GM23338 (cell line): ENCODE results near the gene ANKRD63. TPM values are rescaled to one million over a fixed set of nuclear protein-coding genes. Genes with fewer than 3 reads are reported as not detected.

Source experiments
- ATAC-seq: fragments of 200-7000 bp; cut with Tn5 transposase; 3 replicates; pipeline ENCODE4 v1.9.1; 2020
- DNase-seq: peaks from one replicate; pipeline ENCODE4 v3.0.0-alpha.2; 2015; ENCODE audit warnings: low spot score
- H2AFZ ChIP-seq: fragments of 200-600 bp; sonication (generic); 2 replicates; pipeline ENCODE4 v1.8.0; 2016; ENCODE audit warnings: antibody characterized with exemption, mild to moderate bottlenecking, moderate library complexity
- H3F3A ChIP-seq: fragments of 200-600 bp; sonication (generic); replicated peaks from 2 replicates; pipeline ENCODE4 v1.8.0; 2017; ENCODE audit warnings: antibody characterized with exemption, mixed run types, low read depth
- H3K27ac ChIP-seq: fragments of 200-600 bp; sonication (generic); 2 replicates; pipeline ENCODE4 v1.6.1; 2016; ENCODE audit warnings: low read depth
- H3K27me3 ChIP-seq: fragments of 200-600 bp; sonication (generic); 2 replicates; pipeline ENCODE4 v1.8.0; 2016; ENCODE audit warnings: mild to moderate bottlenecking, mixed run types, moderate library complexity; ENCODE audit not compliant: insufficient read depth
- H3K36me3 ChIP-seq: fragments of 200-600 bp; sonication (generic); 2 replicates; pipeline ENCODE4 v1.8.0; 2016; ENCODE audit warnings: mild to moderate bottlenecking; ENCODE audit not compliant: insufficient read depth
- H3K4me1 ChIP-seq: fragments of 200-600 bp; sonication (generic); 2 replicates; pipeline ENCODE4 v1.8.0; 2016; ENCODE audit warnings: mild to moderate bottlenecking, moderate library complexity; ENCODE audit not compliant: insufficient read depth
- H3K4me2 ChIP-seq: fragments of 200-600 bp; sonication (generic); 2 replicates; pipeline ENCODE4 v1.7.1; 2017; ENCODE audit warnings: mixed run types
- H3K4me3 ChIP-seq: fragments of 200-600 bp; sonication (generic); 2 replicates; pipeline ENCODE4 v1.6.1; 2016; ENCODE audit warnings: mixed run types
- H3K79me2 ChIP-seq: fragments of 200-600 bp; sonication (generic); replicated peaks from 2 replicates; pipeline ENCODE4 v1.8.0; 2017; ENCODE audit warnings: mild to moderate bottlenecking; ENCODE audit not compliant: insufficient read depth
- H3K9me2 ChIP-seq: fragments of 200-600 bp; sonication (generic); 2 replicates; pipeline ENCODE4 v1.8.0; 2017; ENCODE audit not compliant: insufficient read depth
- H4K20me1 ChIP-seq: fragments of 200-600 bp; sonication (generic); replicated peaks from 2 replicates; pipeline ENCODE4 v1.8.0; 2017; ENCODE audit warnings: mild to moderate bottlenecking; ENCODE audit not compliant: insufficient read depth
- H3K27ac Mint-ChIP-seq: 2 replicates; pipeline ENCODE4 v1.8.0; 2020; ENCODE audit warnings: inconsistent platforms, mild to moderate bottlenecking, moderate library complexity, mixed read lengths
- H3K27me3 Mint-ChIP-seq: 3 replicates; pipeline ENCODE4 v1.8.0; 2022; ENCODE audit warnings: low read depth, mild to moderate bottlenecking, moderate library complexity, mixed read lengths, inconsistent platforms; ENCODE audit not compliant: insufficient read depth, poor library complexity
- H3K36me3 Mint-ChIP-seq: 3 replicates; pipeline ENCODE4 v1.8.0; 2021; ENCODE audit warnings: low read depth, mild to moderate bottlenecking, inconsistent platforms, moderate library complexity, mixed read lengths
- H3K4me1 Mint-ChIP-seq: 3 replicates; pipeline ENCODE4 v1.8.0; 2020; ENCODE audit warnings: mild to moderate bottlenecking, inconsistent platforms, mixed read lengths
- H3K4me3 Mint-ChIP-seq: 3 replicates; pipeline ENCODE4 v1.8.0; 2021; ENCODE audit warnings: moderate library complexity, mild to moderate bottlenecking, inconsistent platforms, mixed read lengths
- H3K9me3 Mint-ChIP-seq: 3 replicates; pipeline ENCODE4 v1.8.0; 2020; ENCODE audit warnings: moderate library complexity, mild to moderate bottlenecking, inconsistent platforms, mixed read lengths
- CREB1 ChIP-seq: fragments of 250-450 bp; sonication (Bioruptor Pico); IDR thresholded peaks from 2 replicates; pipeline ENCODE4 v1.5.0; 2020; ENCODE audit warnings: low read depth, mild to moderate bottlenecking, moderate library complexity
- EZH2 ChIP-seq: fragments of 200-600 bp; sonication (generic); IDR thresholded peaks from one replicate; pipeline ENCODE4 v1.8.0; 2017; ENCODE audit warnings: antibody characterized with exemption, mild to moderate bottlenecking, low read depth; ENCODE audit not compliant: unreplicated experiment
- EZH2phosphoT487 ChIP-seq: fragments of 200-600 bp; sonication (generic); IDR thresholded peaks from one replicate; pipeline ENCODE4 v1.8.1; 2018; ENCODE audit warnings: antibody characterized with exemption; ENCODE audit not compliant: unreplicated experiment
- JUNB ChIP-seq: IDR thresholded peaks from one replicate; pipeline ENCODE4 v1.6.1; 2016; ENCODE audit warnings: antibody characterized with exemption; ENCODE audit not compliant: unreplicated experiment
- POLR2AphosphoS5 ChIP-seq: IDR thresholded peaks from 2 replicates; pipeline ENCODE4 v1.6.1; 2016; ENCODE audit warnings: antibody characterized with exemption, low read depth
- STAT1 ChIP-seq: IDR thresholded peaks from one replicate; pipeline ENCODE4 v1.6.1; 2016; ENCODE audit warnings: antibody characterized with exemption; ENCODE audit not compliant: unreplicated experiment
- ZNF114 ChIP-seq: fragments of 250-450 bp; sonication (Bioruptor Pico); IDR thresholded peaks from 2 replicates; pipeline ENCODE4 v1.5.0; 2020; ENCODE audit warnings: mild to moderate bottlenecking, moderate library complexity
- ZNF331 ChIP-seq: fragments of 250-450 bp; sonication (Bioruptor Pico); IDR thresholded peaks from 2 replicates; pipeline ENCODE4 v1.5.0; 2020; ENCODE audit warnings: low read depth, mild to moderate bottlenecking, moderate library complexity
- polyA plus RNA-seq: library from polyadenylated mRNA; unstranded; fragments of >200 nt; fragmentation: Nextera tagmentation; extraction: Ambion mirVana; gene quantifications from 2 replicates; pipeline ENCODE4 v1.2.1, GENCODE V29; 2016
- total RNA-seq: library from RNA; depleted of rRNA; stranded (reverse); fragments of >200 nt; shearing (Covaris generic); gene quantifications from 2 replicates; pipeline ENCODE4 v1.2.3, GENCODE V29; 2014
- TF ChIP-seq, protein P1 (sequence below), 2 experiments: fragments of 200-600 bp in 1 of 2; sonication (generic) in 1 of 2; conservative IDR thresholded peaks; 2 replicates each; pipeline versions ENCODE4 v1.5.1 to v1.6.1; 2016 to 2017; ENCODE audit warnings: antibody characterized with exemption in 2 of 2, low read depth in 2 of 2, mild to moderate bottlenecking in 2 of 2, moderate library complexity in 1 of 2
- TF ChIP-seq, protein P2 (sequence below): IDR thresholded peaks from 2 replicates; pipeline ENCODE4 v1.6.1; 2016; ENCODE audit warnings: antibody characterized with exemption
- TF ChIP-seq, protein P3 (sequence below): IDR thresholded peaks from one replicate; pipeline ENCODE4 v1.6.1; 2018; ENCODE audit warnings: antibody characterized with exemption; ENCODE audit not compliant: unreplicated experiment
- TF ChIP-seq, protein P4 (sequence below): fragments of 250-450 bp; sonication (Bioruptor Pico); IDR thresholded peaks from 2 replicates; pipeline ENCODE4 v1.5.0; 2020; ENCODE audit warnings: mild to moderate bottlenecking, moderate library complexity

The ANKRD63 gene
- total and polyA plus RNA-seq, 2 experiments from 2014 or later = 0.59 TPM; not detected in 1

DNA sequence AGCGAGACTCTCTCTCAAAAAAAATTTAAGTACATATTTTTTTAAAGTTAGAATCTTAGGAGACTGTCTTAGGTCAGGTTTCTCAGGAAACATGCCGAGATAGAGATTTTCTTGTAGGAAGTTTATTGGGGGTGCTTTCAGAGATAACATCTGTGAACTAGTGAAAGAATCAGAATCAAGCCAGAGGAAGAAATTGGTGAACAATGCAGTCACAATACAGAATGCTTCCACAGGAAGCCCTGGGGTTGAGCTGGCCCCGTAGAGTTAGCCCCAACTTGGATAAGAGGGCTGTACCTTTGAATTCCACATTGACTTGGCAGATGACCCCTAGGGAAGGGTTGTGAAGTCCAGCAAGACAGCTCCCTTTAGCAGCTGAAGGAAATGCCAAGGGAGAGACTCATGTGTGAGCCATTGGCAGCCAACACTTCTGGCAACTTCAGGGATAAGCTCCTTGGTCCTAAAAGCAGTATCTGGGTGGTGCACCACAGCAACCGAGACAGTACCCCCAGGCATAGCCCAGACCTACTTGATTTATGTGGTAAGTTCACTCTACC is 31.9 kb upstream of the ANKRD63 start:
- Mint-ChIP-seq H3K9me3 (no peaks in the 10 kb centered on the region), H3K4me3 (no peak overlapping the region), H3K4me1 (peaks cover 3% of the 10 kb centered on the region), H3K27me3 (peaks cover 1% of the 10 kb centered on the region), H3K36me3 (no peaks in the 10 kb centered on the region), H3K27ac (no peak overlapping the region)
- Histone ChIP-seq H3K4me1 (peaks cover under 1% of the 10 kb centered on the region; the same call in 1 of the 2 replicates), H3K9me2 (0 out of 2 replicates have a peak, but pooled peaks cover 8% of the 10 kb centered on the region), H3K4me3 (no peak overlapping the region), H3F3A (no peaks in the 10 kb centered on the region), H2AFZ (no peak overlapping the region), H4K20me1 (no peaks in the 10 kb centered on the region), H3K4me2 (no peak overlapping the region), H3K27ac (no peak overlapping the region), H3K27me3 (peaks cover 3% of the 10 kb centered on the region; the same call in 1 of the 2 replicates), H3K79me2 (no peaks in the 10 kb centered on the region), H3K36me3 (no peaks in the 10 kb centered on the region)
- DNase-seq (no peak), ATAC-seq (no peak)
- TF ChIP-seq CREB1 (CRISPR knock-in tag) (no peak), STAT1 (no peak), POLR2AphosphoS5 (no peak), ZNF331 (no peak), EZH2 (no peak), ZNF114 (CRISPR knock-in tag) (no peak), JUNB (no peak), EZH2phosphoT487 (no peak)
- TF ChIP-seq, protein P1, sequence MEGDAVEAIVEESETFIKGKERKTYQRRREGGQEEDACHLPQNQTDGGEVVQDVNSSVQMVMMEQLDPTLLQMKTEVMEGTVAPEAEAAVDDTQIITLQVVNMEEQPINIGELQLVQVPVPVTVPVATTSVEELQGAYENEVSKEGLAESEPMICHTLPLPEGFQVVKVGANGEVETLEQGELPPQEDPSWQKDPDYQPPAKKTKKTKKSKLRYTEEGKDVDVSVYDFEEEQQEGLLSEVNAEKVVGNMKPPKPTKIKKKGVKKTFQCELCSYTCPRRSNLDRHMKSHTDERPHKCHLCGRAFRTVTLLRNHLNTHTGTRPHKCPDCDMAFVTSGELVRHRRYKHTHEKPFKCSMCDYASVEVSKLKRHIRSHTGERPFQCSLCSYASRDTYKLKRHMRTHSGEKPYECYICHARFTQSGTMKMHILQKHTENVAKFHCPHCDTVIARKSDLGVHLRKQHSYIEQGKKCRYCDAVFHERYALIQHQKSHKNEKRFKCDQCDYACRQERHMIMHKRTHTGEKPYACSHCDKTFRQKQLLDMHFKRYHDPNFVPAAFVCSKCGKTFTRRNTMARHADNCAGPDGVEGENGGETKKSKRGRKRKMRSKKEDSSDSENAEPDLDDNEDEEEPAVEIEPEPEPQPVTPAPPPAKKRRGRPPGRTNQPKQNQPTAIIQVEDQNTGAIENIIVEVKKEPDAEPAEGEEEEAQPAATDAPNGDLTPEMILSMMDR (conservative IDR thresholded peaks at IDR 0.05; ENCODE audit: low read depth in 2 of 2) = no peak
- TF ChIP-seq, protein P2, sequence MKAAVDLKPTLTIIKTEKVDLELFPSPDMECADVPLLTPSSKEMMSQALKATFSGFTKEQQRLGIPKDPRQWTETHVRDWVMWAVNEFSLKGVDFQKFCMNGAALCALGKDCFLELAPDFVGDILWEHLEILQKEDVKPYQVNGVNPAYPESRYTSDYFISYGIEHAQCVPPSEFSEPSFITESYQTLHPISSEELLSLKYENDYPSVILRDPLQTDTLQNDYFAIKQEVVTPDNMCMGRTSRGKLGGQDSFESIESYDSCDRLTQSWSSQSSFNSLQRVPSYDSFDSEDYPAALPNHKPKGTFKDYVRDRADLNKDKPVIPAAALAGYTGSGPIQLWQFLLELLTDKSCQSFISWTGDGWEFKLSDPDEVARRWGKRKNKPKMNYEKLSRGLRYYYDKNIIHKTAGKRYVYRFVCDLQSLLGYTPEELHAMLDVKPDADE = no peak
- TF ChIP-seq, protein P3, sequence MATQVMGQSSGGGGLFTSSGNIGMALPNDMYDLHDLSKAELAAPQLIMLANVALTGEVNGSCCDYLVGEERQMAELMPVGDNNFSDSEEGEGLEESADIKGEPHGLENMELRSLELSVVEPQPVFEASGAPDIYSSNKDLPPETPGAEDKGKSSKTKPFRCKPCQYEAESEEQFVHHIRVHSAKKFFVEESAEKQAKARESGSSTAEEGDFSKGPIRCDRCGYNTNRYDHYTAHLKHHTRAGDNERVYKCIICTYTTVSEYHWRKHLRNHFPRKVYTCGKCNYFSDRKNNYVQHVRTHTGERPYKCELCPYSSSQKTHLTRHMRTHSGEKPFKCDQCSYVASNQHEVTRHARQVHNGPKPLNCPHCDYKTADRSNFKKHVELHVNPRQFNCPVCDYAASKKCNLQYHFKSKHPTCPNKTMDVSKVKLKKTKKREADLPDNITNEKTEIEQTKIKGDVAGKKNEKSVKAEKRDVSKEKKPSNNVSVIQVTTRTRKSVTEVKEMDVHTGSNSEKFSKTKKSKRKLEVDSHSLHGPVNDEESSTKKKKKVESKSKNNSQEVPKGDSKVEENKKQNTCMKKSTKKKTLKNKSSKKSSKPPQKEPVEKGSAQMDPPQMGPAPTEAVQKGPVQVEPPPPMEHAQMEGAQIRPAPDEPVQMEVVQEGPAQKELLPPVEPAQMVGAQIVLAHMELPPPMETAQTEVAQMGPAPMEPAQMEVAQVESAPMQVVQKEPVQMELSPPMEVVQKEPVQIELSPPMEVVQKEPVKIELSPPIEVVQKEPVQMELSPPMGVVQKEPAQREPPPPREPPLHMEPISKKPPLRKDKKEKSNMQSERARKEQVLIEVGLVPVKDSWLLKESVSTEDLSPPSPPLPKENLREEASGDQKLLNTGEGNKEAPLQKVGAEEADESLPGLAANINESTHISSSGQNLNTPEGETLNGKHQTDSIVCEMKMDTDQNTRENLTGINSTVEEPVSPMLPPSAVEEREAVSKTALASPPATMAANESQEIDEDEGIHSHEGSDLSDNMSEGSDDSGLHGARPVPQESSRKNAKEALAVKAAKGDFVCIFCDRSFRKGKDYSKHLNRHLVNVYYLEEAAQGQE = no peak
- TF ChIP-seq, protein P4, sequence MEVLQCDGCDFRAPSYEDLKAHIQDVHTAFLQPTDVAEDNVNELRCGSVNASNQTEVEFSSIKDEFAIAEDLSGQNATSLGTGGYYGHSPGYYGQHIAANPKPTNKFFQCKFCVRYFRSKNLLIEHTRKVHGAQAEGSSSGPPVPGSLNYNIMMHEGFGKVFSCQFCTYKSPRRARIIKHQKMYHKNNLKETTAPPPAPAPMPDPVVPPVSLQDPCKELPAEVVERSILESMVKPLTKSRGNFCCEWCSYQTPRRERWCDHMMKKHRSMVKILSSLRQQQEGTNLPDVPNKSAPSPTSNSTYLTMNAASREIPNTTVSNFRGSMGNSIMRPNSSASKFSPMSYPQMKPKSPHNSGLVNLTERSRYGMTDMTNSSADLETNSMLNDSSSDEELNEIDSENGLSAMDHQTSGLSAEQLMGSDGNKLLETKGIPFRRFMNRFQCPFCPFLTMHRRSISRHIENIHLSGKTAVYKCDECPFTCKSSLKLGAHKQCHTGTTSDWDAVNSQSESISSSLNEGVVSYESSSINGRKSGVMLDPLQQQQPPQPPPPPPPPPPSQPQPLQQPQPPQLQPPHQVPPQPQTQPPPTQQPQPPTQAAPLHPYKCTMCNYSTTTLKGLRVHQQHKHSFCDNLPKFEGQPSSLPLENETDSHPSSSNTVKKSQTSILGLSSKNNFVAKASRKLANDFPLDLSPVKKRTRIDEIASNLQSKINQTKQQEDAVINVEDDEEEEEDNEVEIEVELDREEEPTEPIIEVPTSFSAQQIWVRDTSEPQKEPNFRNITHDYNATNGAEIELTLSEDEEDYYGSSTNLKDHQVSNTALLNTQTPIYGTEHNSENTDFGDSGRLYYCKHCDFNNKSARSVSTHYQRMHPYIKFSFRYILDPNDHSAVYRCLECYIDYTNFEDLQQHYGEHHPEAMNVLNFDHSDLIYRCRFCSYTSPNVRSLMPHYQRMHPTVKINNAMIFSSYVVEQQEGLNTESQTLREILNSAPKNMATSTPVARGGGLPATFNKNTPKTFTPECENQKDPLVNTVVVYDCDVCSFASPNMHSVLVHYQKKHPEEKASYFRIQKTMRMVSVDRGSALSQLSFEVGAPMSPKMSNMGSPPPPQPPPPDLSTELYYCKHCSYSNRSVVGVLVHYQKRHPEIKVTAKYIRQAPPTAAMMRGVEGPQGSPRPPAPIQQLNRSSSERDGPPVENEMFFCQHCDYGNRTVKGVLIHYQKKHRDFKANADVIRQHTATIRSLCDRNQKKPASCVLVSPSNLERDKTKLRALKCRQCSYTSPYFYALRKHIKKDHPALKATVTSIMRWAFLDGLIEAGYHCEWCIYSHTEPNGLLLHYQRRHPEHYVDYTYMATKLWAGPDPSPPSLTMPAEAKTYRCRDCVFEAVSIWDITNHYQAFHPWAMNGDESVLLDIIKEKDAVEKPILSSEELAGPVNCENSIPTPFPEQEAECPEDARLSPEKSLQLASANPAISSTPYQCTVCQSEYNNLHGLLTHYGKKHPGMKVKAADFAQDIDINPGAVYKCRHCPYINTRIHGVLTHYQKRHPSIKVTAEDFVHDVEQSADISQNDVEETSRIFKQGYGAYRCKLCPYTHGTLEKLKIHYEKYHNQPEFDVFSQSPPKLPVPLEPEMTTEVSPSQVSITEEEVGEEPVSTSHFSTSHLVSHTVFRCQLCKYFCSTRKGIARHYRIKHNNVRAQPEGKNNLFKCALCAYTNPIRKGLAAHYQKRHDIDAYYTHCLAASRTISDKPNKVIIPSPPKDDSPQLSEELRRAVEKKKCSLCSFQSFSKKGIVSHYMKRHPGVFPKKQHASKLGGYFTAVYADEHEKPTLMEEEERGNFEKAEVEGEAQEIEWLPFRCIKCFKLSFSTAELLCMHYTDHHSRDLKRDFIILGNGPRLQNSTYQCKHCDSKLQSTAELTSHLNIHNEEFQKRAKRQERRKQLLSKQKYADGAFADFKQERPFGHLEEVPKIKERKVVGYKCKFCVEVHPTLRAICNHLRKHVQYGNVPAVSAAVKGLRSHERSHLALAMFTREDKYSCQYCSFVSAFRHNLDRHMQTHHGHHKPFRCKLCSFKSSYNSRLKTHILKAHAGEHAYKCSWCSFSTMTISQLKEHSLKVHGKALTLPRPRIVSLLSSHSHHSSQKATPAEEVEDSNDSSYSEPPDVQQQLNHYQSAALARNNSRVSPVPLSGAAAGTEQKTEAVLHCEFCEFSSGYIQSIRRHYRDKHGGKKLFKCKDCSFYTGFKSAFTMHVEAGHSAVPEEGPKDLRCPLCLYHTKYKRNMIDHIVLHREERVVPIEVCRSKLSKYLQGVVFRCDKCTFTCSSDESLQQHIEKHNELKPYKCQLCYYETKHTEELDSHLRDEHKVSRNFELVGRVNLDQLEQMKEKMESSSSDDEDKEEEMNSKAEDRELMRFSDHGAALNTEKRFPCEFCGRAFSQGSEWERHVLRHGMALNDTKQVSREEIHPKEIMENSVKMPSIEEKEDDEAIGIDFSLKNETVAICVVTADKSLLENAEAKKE (CRISPR knock-in tag) = no peak
